Measurements from ENCODE around the gene PRMT6. TPM values are rescaled to one million over a fixed set of nuclear protein-coding genes. Genes with fewer than 3 reads are reported as not detected.

The PRMT6 gene
- total and polyA plus RNA-seq, 2 experiments from 2014 or later = 29.6 to 46.6 TPM

DNA sequence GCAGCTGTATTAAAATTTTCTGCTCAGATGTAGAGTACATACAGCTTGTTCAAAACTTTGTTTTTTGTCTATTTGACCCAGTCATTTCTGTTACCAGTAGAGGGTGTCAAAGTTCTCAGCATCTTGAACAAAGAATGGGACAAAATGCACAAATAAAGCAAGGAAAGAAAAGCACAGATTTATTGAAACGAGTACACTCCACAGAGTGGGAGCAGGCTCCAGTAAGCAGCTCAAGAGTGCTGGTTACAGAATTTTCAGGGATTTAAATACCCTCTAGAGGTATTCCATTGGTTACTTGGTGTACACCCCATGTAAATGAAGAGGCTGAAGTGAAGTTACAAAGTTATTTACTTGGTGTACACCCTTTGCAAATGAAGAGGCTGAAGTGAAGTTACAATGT is 8.9 kb upstream of the PRMT6 start:
- H3K9me3 Mint-ChIP-seq = peaks cover 36% of the 10 kb centered on the region
- H3K4me1 Mint-ChIP-seq = no peaks in the 10 kb centered on the region
- no peak overlapping the region for H3K4me3 Mint-ChIP-seq
- no peaks in the 10 kb centered on the region for H3K27me3 ChIP-seq (ENCODE audit: insufficient read depth)
- TF ChIP-seq NANOG (IDR thresholded peaks at IDR 0.05; ENCODE audit: borderline replicate concordance) (no peak), EZH2 (IDR thresholded peaks at IDR 0.05; ENCODE audit: low read depth, unreplicated experiment) (no peak), STAT1 (IDR thresholded peaks at IDR 0.05; ENCODE audit: unreplicated experiment) (no peak), ZNF331 (CRISPR knock-in tag; IDR thresholded peaks at IDR 0.05; ENCODE audit: low read depth) (no peak), POLR2AphosphoS5 (IDR thresholded peaks at IDR 0.05; ENCODE audit: low read depth) (no peak), JUNB (IDR thresholded peaks at IDR 0.05; ENCODE audit: unreplicated experiment) (no peak), ZNF114 (CRISPR knock-in tag; IDR thresholded peaks at IDR 0.05) (no peak)
- TF ChIP-seq, protein P1, sequence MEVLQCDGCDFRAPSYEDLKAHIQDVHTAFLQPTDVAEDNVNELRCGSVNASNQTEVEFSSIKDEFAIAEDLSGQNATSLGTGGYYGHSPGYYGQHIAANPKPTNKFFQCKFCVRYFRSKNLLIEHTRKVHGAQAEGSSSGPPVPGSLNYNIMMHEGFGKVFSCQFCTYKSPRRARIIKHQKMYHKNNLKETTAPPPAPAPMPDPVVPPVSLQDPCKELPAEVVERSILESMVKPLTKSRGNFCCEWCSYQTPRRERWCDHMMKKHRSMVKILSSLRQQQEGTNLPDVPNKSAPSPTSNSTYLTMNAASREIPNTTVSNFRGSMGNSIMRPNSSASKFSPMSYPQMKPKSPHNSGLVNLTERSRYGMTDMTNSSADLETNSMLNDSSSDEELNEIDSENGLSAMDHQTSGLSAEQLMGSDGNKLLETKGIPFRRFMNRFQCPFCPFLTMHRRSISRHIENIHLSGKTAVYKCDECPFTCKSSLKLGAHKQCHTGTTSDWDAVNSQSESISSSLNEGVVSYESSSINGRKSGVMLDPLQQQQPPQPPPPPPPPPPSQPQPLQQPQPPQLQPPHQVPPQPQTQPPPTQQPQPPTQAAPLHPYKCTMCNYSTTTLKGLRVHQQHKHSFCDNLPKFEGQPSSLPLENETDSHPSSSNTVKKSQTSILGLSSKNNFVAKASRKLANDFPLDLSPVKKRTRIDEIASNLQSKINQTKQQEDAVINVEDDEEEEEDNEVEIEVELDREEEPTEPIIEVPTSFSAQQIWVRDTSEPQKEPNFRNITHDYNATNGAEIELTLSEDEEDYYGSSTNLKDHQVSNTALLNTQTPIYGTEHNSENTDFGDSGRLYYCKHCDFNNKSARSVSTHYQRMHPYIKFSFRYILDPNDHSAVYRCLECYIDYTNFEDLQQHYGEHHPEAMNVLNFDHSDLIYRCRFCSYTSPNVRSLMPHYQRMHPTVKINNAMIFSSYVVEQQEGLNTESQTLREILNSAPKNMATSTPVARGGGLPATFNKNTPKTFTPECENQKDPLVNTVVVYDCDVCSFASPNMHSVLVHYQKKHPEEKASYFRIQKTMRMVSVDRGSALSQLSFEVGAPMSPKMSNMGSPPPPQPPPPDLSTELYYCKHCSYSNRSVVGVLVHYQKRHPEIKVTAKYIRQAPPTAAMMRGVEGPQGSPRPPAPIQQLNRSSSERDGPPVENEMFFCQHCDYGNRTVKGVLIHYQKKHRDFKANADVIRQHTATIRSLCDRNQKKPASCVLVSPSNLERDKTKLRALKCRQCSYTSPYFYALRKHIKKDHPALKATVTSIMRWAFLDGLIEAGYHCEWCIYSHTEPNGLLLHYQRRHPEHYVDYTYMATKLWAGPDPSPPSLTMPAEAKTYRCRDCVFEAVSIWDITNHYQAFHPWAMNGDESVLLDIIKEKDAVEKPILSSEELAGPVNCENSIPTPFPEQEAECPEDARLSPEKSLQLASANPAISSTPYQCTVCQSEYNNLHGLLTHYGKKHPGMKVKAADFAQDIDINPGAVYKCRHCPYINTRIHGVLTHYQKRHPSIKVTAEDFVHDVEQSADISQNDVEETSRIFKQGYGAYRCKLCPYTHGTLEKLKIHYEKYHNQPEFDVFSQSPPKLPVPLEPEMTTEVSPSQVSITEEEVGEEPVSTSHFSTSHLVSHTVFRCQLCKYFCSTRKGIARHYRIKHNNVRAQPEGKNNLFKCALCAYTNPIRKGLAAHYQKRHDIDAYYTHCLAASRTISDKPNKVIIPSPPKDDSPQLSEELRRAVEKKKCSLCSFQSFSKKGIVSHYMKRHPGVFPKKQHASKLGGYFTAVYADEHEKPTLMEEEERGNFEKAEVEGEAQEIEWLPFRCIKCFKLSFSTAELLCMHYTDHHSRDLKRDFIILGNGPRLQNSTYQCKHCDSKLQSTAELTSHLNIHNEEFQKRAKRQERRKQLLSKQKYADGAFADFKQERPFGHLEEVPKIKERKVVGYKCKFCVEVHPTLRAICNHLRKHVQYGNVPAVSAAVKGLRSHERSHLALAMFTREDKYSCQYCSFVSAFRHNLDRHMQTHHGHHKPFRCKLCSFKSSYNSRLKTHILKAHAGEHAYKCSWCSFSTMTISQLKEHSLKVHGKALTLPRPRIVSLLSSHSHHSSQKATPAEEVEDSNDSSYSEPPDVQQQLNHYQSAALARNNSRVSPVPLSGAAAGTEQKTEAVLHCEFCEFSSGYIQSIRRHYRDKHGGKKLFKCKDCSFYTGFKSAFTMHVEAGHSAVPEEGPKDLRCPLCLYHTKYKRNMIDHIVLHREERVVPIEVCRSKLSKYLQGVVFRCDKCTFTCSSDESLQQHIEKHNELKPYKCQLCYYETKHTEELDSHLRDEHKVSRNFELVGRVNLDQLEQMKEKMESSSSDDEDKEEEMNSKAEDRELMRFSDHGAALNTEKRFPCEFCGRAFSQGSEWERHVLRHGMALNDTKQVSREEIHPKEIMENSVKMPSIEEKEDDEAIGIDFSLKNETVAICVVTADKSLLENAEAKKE (CRISPR knock-in tag; IDR thresholded peaks at IDR 0.05) = no peak
- TF ChIP-seq, protein P2, sequence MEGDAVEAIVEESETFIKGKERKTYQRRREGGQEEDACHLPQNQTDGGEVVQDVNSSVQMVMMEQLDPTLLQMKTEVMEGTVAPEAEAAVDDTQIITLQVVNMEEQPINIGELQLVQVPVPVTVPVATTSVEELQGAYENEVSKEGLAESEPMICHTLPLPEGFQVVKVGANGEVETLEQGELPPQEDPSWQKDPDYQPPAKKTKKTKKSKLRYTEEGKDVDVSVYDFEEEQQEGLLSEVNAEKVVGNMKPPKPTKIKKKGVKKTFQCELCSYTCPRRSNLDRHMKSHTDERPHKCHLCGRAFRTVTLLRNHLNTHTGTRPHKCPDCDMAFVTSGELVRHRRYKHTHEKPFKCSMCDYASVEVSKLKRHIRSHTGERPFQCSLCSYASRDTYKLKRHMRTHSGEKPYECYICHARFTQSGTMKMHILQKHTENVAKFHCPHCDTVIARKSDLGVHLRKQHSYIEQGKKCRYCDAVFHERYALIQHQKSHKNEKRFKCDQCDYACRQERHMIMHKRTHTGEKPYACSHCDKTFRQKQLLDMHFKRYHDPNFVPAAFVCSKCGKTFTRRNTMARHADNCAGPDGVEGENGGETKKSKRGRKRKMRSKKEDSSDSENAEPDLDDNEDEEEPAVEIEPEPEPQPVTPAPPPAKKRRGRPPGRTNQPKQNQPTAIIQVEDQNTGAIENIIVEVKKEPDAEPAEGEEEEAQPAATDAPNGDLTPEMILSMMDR (conservative IDR thresholded peaks at IDR 0.05; ENCODE audit: low read depth in 2 of 2) = no peak
- TF ChIP-seq, protein P3, sequence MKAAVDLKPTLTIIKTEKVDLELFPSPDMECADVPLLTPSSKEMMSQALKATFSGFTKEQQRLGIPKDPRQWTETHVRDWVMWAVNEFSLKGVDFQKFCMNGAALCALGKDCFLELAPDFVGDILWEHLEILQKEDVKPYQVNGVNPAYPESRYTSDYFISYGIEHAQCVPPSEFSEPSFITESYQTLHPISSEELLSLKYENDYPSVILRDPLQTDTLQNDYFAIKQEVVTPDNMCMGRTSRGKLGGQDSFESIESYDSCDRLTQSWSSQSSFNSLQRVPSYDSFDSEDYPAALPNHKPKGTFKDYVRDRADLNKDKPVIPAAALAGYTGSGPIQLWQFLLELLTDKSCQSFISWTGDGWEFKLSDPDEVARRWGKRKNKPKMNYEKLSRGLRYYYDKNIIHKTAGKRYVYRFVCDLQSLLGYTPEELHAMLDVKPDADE (IDR thresholded peaks at IDR 0.05) = no peak
- no peaks in the 10 kb centered on the region for H3K4me1 ChIP-seq (ENCODE audit: insufficient read depth)
- H3K4me2 ChIP-seq = no peak overlapping the region
- H3K27ac ChIP-seq (ENCODE audit: low read depth) = no peak overlapping the region
- no peak overlapping the region for H3K4me3 ChIP-seq
- H2AFZ ChIP-seq = no peak overlapping the region
- no peaks in the 10 kb centered on the region for H4K20me1 ChIP-seq (replicated peaks; ENCODE audit: insufficient read depth)
- H3K36me3 Mint-ChIP-seq (ENCODE audit: low read depth) = peaks cover 21% of the 10 kb centered on the region
- H3K79me2 ChIP-seq (replicated peaks; ENCODE audit: insufficient read depth) = no peaks in the 10 kb centered on the region
- no peak overlapping the region for H3K27ac Mint-ChIP-seq
- no peak for ATAC-seq
- no peak for DNase-seq (ENCODE audit: low spot score)
- peaks cover 7% of the 10 kb centered on the region for H3K27me3 Mint-ChIP-seq (ENCODE audit: insufficient read depth, low read depth, poor library complexity)
- H3K36me3 ChIP-seq (ENCODE audit: insufficient read depth) = peaks cover 6% of the 10 kb centered on the region; the same call in 1 of the 2 replicates
- H3F3A ChIP-seq (replicated peaks; ENCODE audit: low read depth) = no peaks in the 10 kb centered on the region
- peaks cover 9% of the 10 kb centered on the region; the same call in 1 of the 2 replicates for H3K9me2 ChIP-seq (ENCODE audit: insufficient read depth)
